Osteoblast (primary cell): Measurements from ENCODE around the gene LRRC4C. TPM values are rescaled to one million over a fixed set of nuclear protein-coding genes. Genes with fewer than 3 reads are reported as not detected.

Experiments
- DNase-seq: peaks from one replicate; pipeline ENCODE4 v3.0.0; 2011; ENCODE audit warnings: low spot score, mixed read lengths; ENCODE audit not compliant: insufficient read length; ENCODE audit errors: missing footprints
- H2AFZ ChIP-seq: 2 replicates; pipeline ENCODE4 v1.6.0; 2011; ENCODE audit warnings: mild to moderate bottlenecking, low read length
- H3K27ac ChIP-seq: 2 replicates; pipeline ENCODE4 v1.5.1; 2011; ENCODE audit warnings: mild to moderate bottlenecking, low read depth, low read length, moderate library complexity
- H3K27me3 ChIP-seq: 2 replicates; pipeline ENCODE4 v1.6.0; 2012; ENCODE audit warnings: mild to moderate bottlenecking, control low read depth, inconsistent platforms, low read length, moderate library complexity; ENCODE audit not compliant: insufficient read depth
- H3K36me3 ChIP-seq: 2 replicates; pipeline ENCODE4 v1.5.1; 2011; ENCODE audit warnings: mild to moderate bottlenecking, low read length, control low read depth, moderate library complexity; ENCODE audit not compliant: insufficient read depth
- H3K4me1 ChIP-seq: 2 replicates; pipeline ENCODE4 v1.5.1; 2011; ENCODE audit warnings: mild to moderate bottlenecking, low read length, control low read depth, moderate library complexity; ENCODE audit not compliant: insufficient read depth
- H3K4me2 ChIP-seq: 2 replicates; pipeline ENCODE4 v1.6.0; 2011; ENCODE audit warnings: mild to moderate bottlenecking, low read length; ENCODE audit not compliant: insufficient read depth
- H3K4me3 ChIP-seq: fragments of 200-600 bp; sonication (generic); 3 replicates; pipeline ENCODE4 v1.5.1; 2012; ENCODE audit warnings: mild to moderate bottlenecking, low read length, inconsistent platforms; ENCODE audit not compliant: insufficient read depth
- H3K79me2 ChIP-seq: 2 replicates; pipeline ENCODE4 v1.6.0; 2012; ENCODE audit warnings: mild to moderate bottlenecking, low read length, control low read depth, inconsistent platforms; ENCODE audit not compliant: insufficient read depth
- H3K9me3 ChIP-seq: 2 replicates; pipeline ENCODE4 v1.5.1; 2011; ENCODE audit warnings: low read depth, low read length, control low read depth
- H4K20me1 ChIP-seq: 2 replicates; pipeline ENCODE4 v1.6.0; 2012; ENCODE audit warnings: mild to moderate bottlenecking, low read length, control low read depth; ENCODE audit not compliant: insufficient read depth
- CTCF ChIP-seq: IDR thresholded peaks from 2 replicates; pipeline ENCODE4 v1.5.1; 2011; ENCODE audit warnings: mild to moderate bottlenecking, low read depth, low read length, moderate library complexity; ENCODE audit errors: extremely low read depth
- total RNA-seq: library from RNA; depleted of rRNA; stranded (reverse); fragments of >200 nt; gene quantifications from 2 replicates; pipeline ENCODE4 v1.2.3, GENCODE V29; 2012

LRRC4C gene
- total RNA-seq, 1 donor, result 2.2 TPM

GRCh38 chr11:41047229-41047628 lies 412.2 kb downstream of the LRRC4C start:
- Histone ChIP-seq H3K9me3 (no peaks in the 10 kb centered on the region), H3K27me3 (no peaks in the 10 kb centered on the region), H3K4me3 (no peak overlapping the region), H3K4me1 (no peaks in the 10 kb centered on the region), H3K79me2 (no peaks in the 10 kb centered on the region), H3K4me2 (no peak overlapping the region), H3K27ac (no peak overlapping the region), H4K20me1 (no peaks in the 10 kb centered on the region), H2AFZ (no peak overlapping the region), H3K36me3 (no peaks in the 10 kb centered on the region)
- TF ChIP-seq CTCF, result no peak
- DNase-seq, result no peak

- no peak overlapping the region for H3K4me3 ChIP-seq
- no peaks in the 10 kb centered on the region for H3K4me1 ChIP-seq
- DNase-seq, result no peak
- no peak overlapping the region for H2AFZ ChIP-seq
- no peaks in the 10 kb centered on the region for H3K9me3 ChIP-seq
- H4K20me1 ChIP-seq, result no peaks in the 10 kb centered on the region
- H3K27me3 ChIP-seq, result no peaks in the 10 kb centered on the region
- no peak overlapping the region for H3K4me2 ChIP-seq
- H3K79me2 ChIP-seq, result no peaks in the 10 kb centered on the region
- TF ChIP-seq CTCF, result no peak
- no peaks in the 10 kb centered on the region for H3K36me3 ChIP-seq
- no peak overlapping the region for H3K27ac ChIP-seq
These were observed 414.2 kb downstream of the LRRC4C start for GRCh38 chr11:41045266-41045665.

GRCh38 chr11:41044747-41045146 lies 414.7 kb downstream of the LRRC4C start:
- no peaks in the 10 kb centered on the region for H3K27me3 ChIP-seq
- no peaks in the 10 kb centered on the region for H3K9me3 ChIP-seq
- H3K27ac ChIP-seq, result no peak overlapping the region
- H3K4me2 ChIP-seq, result no peak overlapping the region
- H4K20me1 ChIP-seq, result no peaks in the 10 kb centered on the region
- H3K36me3 ChIP-seq, result no peaks in the 10 kb centered on the region
- no peaks in the 10 kb centered on the region for H3K4me1 ChIP-seq
- no peaks in the 10 kb centered on the region for H3K79me2 ChIP-seq
- no peak overlapping the region for H2AFZ ChIP-seq
- no peak for DNase-seq
- TF ChIP-seq CTCF, result no peak
- H3K4me3 ChIP-seq, result no peak overlapping the region

GRCh38 chr11:41042688-41043087 lies 416.8 kb downstream of the LRRC4C start:
- Histone ChIP-seq H3K36me3 (no peaks in the 10 kb centered on the region), H3K4me2 (no peak overlapping the region), H3K4me3 (no peak overlapping the region), H3K4me1 (no peaks in the 10 kb centered on the region), H2AFZ (no peak overlapping the region), H3K9me3 (no peaks in the 10 kb centered on the region), H3K79me2 (no peaks in the 10 kb centered on the region), H3K27ac (no peak overlapping the region), H4K20me1 (no peaks in the 10 kb centered on the region), H3K27me3 (no peaks in the 10 kb centered on the region)
- no peak for TF ChIP-seq CTCF
- DNase-seq, result no peak
